Pancreas (tissue), 10 donors: Measurements from ENCODE around the gene LRRN2. TPM values are rescaled to one million over a fixed set of nuclear protein-coding genes. Genes with fewer than 3 reads are reported as not detected.
A peak's percentile ranks its signal among the peaks of the same experiment; 100 is the strongest.

ENCODE experiments used
- ATAC-seq, 4 donors: fragments of 200-7000 bp; cut with Tn5 transposase; one replicate each; pipeline versions ENCODE4 v1.8.0 to v1.9.1; 2020; ENCODE audit warnings: mild to moderate bottlenecking in 4 of 4, moderate library complexity in 4 of 4
- DNase-seq, 6 donors: peaks; one replicate each; pipeline ENCODE4 v3.0.0-alpha.2; 2020
- FAIRE-seq: peaks from 2 replicates; lab custom pipeline; 2012; peaks lifted over from hg19 to GRCh38; lab: Jason Lieb, UNC
- H3K27ac ChIP-seq, 4 donors: fragments of 200-600 bp; sonication (generic); 1 replicate in 3 of 4; 2 replicates in 1 of 4; pipeline versions ENCODE4 v1.5.0 to v1.8.0; 2020
- H3K27me3 ChIP-seq, 4 donors: fragments of 200-600 bp; one replicate each; pipeline ENCODE4 v1.8.0; 2021
- H3K36me3 ChIP-seq, 3 donors: fragments of 200-600 bp; sonication (generic) in 1 of 3; one replicate each; pipeline versions ENCODE4 v1.5.0 to v1.8.0; 2020 to 2021
- H3K4me1 ChIP-seq, 3 donors: fragments of 200-600 bp; one replicate each; pipeline ENCODE4 v1.8.0; 2021
- H3K4me3 ChIP-seq, 4 donors: fragments of 200-600 bp; sonication (generic) in 2 of 4; one replicate each; pipeline versions ENCODE4 v1.5.0 to v1.8.0; 2020 to 2021
- H3K9me3 ChIP-seq, 4 donors: fragments of 200-600 bp; one replicate each; pipeline ENCODE4 v1.8.0; 2021
- CTCF ChIP-seq, 4 donors: fragments of 200-600 bp; sonication (generic) in 3 of 4; IDR thresholded peaks; one replicate each; pipeline versions ENCODE4 v1.5.0 to v1.8.0; 2021; ENCODE audit warnings: antibody characterized with exemption in 4 of 4
- WGBS, 2 donors: extraction: QIAGEN DNeasy Blood & Tissue Kit; methylation state at CpG; one replicate each; pipeline ENCODE4 v1.1.7; 2013; 5-methylcytosine and 5-hydroxymethylcytosine counted together
- intact Hi-C, 3 donors: fragments of 100-400 bp; cut with DNase I; formaldehyde crosslinking; loops; one replicate each; pipeline versions ENCODE4 v1.11.1 to v1.14.2; 2022
- polyA plus RNA-seq, 2 donors: library from polyadenylated mRNA; stranded (reverse); fragments of 200-250 nt; gene quantifications; one replicate each; pipeline ENCODE4 v1.2.3, GENCODE V29; 2013
- total RNA-seq, 6 donors: library from RNA; stranded (reverse); fragmentation: NEBNext Ultra II Directional in 4 of 6; extraction: Animal tissue kit (Norgen Biotek cat#: 25700) in 4 of 6; gene quantifications; one replicate each; pipeline versions ENCODE4 v1.2.1 to v1.2.4, GENCODE V29; 2021 to 2023
- donor health status: healthy with polysubstance abuse.
- donor health status: DM: no; HTN: no; CAD: no; lungs with moderate emphysema.
- donor health status: DM: no; HTN: no; CAD: no.
- donor health status: control.
- donor health status: control.
- donor health status: Bipolar disorder and iron deficiency.
- donor health status: DM: yes; HTN: yes; CAD: no.
- donor health status: DM: no; HTN: no; CAD: no.
- donor health status: DM: no; HTN: no; CAD: no.
- donor health status: DM: yes; HTN: yes; CAD: no.

The LRRN2 gene
- total and polyA plus RNA-seq, 8 donors: 0.24 to 3.7 (median 0.58) TPM

GRCh38 chr1:204721373-204722055 is 36.0 kb upstream of the LRRN2 start:
- Histone ChIP-seq H3K27ac (no peak overlapping the region), H3K27me3 (no peaks in the 10 kb centered on the region), H3K4me1 (peaks cover 0 to 7% (median 0%) of the 10 kb centered on the region in 3 donors), H3K9me3 (no peaks in the 10 kb centered on the region), H3K4me3 (no peak overlapping the region), H3K36me3 (no peaks in the 10 kb centered on the region)
- FAIRE-seq (no peak), DNase-seq (peak in 1 of 6 donors; percentile 38), ATAC-seq (no peak)
- intact Hi-C loops: no loop called here
- WGBS, 2 donors: 70 to 74% methylated on average over 10 of the region's 10 CpGs
- no peak for TF ChIP-seq CTCF (IDR thresholded peaks at IDR 0.05)

- Histone ChIP-seq H3K27me3 (peaks cover 0 to 4% (median 0%) of the 10 kb centered on the region in 4 donors), H3K9me3 (no peaks in the 10 kb centered on the region), H3K36me3 (no peaks in the 10 kb centered on the region), H3K4me1 (no peaks in the 10 kb centered on the region), H3K27ac (no peak overlapping the region), H3K4me3 (no peak overlapping the region)
- intact Hi-C loops: no loop called here
- ATAC-seq: peak in 1 of 4 donors; percentile 45
- no peak for FAIRE-seq
- DNase-seq: no peak
- TF ChIP-seq CTCF (IDR thresholded peaks at IDR 0.05): no peak
Measured at GRCh38 chr1:204716660-204717059, 31.1 kb upstream of the LRRN2 start.

- peaks cover 0 to 5% (median 0%) of the 10 kb centered on the region in 4 donors for H3K27me3 ChIP-seq
- intact Hi-C loops: no loop called here
- H3K27ac ChIP-seq: no peak overlapping the region
- 72 to 78% methylated on average over 12 of the region's 12 CpGs for WGBS, 2 donors
- DNase-seq (peak in 1 of 6 donors; percentile 21), ATAC-seq (no peak), FAIRE-seq (no peak)
- no peaks in the 10 kb centered on the region for H3K9me3 ChIP-seq
- TF ChIP-seq CTCF (IDR thresholded peaks at IDR 0.05): no peak
- H3K36me3 ChIP-seq: no peaks in the 10 kb centered on the region
- no peak overlapping the region for H3K4me3 ChIP-seq
- no peaks in the 10 kb centered on the region for H3K4me1 ChIP-seq
Measured at GRCh38 chr1:204714861-204715511, 29.4 kb upstream of the LRRN2 start.

- Histone ChIP-seq H3K4me3 (no peak overlapping the region), H3K27ac (no peak overlapping the region), H3K4me1 (no peaks in the 10 kb centered on the region), H3K9me3 (no peaks in the 10 kb centered on the region), H3K36me3 (no peaks in the 10 kb centered on the region), H3K27me3 (peaks cover 0 to 5% (median 0%) of the 10 kb centered on the region in 4 donors)
- FAIRE-seq: no peak
- intact Hi-C loops: no loop called here
- no peak for ATAC-seq
- 67 to 74% methylated on average over 6 of the region's 6 CpGs for WGBS, 2 donors
- no peak for TF ChIP-seq CTCF (IDR thresholded peaks at IDR 0.05)
- peak in 1 of 6 donors; percentile 20 for DNase-seq
Measured at GRCh38 chr1:204714194-204714860, 28.8 kb upstream of the LRRN2 start.
